ENCODE results near the gene ENAM.

GRCh38 chr4:70632028-70632427 is 3.5 kb downstream of the ENAM start:
- TF ChIP-seq CTCF (IDR thresholded peaks at IDR 0.05) (no peak), POLR2A (IDR thresholded peaks at IDR 0.05) (no peak)
